GM12875 (cell line): ENCODE data around the gene FASTKD1.
"Not testable (repeated sequence)": the region's sequence is repeated elsewhere in the genome, so short reads cannot be mapped to it uniquely, and the experiment has no call there.

Source experiments
- H3K4me3 ChIP-seq: one replicate; pipeline ENCODE4 v1.5.1; 2011; ENCODE audit warnings: low read depth, low read length, control low read depth
- CTCF ChIP-seq: IDR thresholded peaks from 2 replicates; pipeline ENCODE4 v1.5.1; 2011; ENCODE audit warnings: low read depth, mild to moderate bottlenecking, control low read depth, inconsistent platforms, low read length, moderate library complexity, borderline replicate concordance; ENCODE audit not compliant: insufficient read depth

The FASTKD1 gene

GRCh38 chr2:169528271-169528701, 45.4 kb downstream of the FASTKD1 start:
- H3K4me3 ChIP-seq = no peak overlapping the region
- peak; percentile 83 for TF ChIP-seq CTCF

- H3K4me3 ChIP-seq = no peak overlapping the region
- no peak for TF ChIP-seq CTCF
Observed at GRCh38 chr2:169526451-169526850, 47.2 kb downstream of the FASTKD1 start.

GRCh38 chr2:169525434-169525833, 48.2 kb downstream of the FASTKD1 start:
- TF ChIP-seq CTCF = no peak
- H3K4me3 ChIP-seq = no peak overlapping the region

- TF ChIP-seq CTCF = no peak
- no peak overlapping the region for H3K4me3 ChIP-seq
Observed at GRCh38 chr2:169523681-169524080, 50.0 kb downstream of the FASTKD1 start.

- no peak overlapping the region for H3K4me3 ChIP-seq
- TF ChIP-seq CTCF = no peak
Observed at GRCh38 chr2:169520896-169521295, 52.8 kb downstream of the FASTKD1 start.

- H3K4me3 ChIP-seq = not testable (repeated sequence)
Observed at GRCh38 chr2:169516488-169516995, 57.1 kb downstream of the FASTKD1 start.

GRCh38 chr2:169514758-169515157, 58.9 kb downstream of the FASTKD1 start:
- H3K4me3 ChIP-seq = not testable (repeated sequence)

GRCh38 chr2:169513926-169514325, 59.7 kb downstream of the FASTKD1 start:
- no peak for TF ChIP-seq CTCF
- no peak overlapping the region for H3K4me3 ChIP-seq
